Spinal cord (tissue), 10 donors: ENCODE results near the gene TBCB. TPM values are rescaled to one million over a fixed set of nuclear protein-coding genes. Genes with fewer than 3 reads are reported as not detected.
"Not testable (repeated sequence)": the region's sequence is repeated elsewhere in the genome, so short reads cannot be mapped to it uniquely, and the experiment has no call there.

Source experiments
- DNase-seq, 6 donors: peaks; one replicate each; pipeline versions ENCODE4 v3.0.0 to v3.0.0-alpha.2; 2013 to 2015; ENCODE audit warnings: low spot score in 6 of 6, low read depth in 4 of 6
- H3K27ac ChIP-seq: one replicate; pipeline ENCODE4 v1.5.1; 2013; ENCODE audit warnings: low read depth, low read length, control low read depth
- H3K27me3 ChIP-seq: one replicate; pipeline ENCODE4 v1.6.1; 2013; ENCODE audit warnings: low read length; ENCODE audit not compliant: control insufficient read depth, insufficient read depth
- H3K36me3 ChIP-seq: one replicate; pipeline ENCODE4 v1.6.1; 2013; ENCODE audit warnings: low read length; ENCODE audit not compliant: control insufficient read depth, insufficient read depth
- H3K4me1 ChIP-seq: one replicate; pipeline ENCODE4 v1.6.1; 2013; ENCODE audit warnings: low read length; ENCODE audit not compliant: control insufficient read depth, insufficient read depth
- H3K4me3 ChIP-seq: one replicate; pipeline ENCODE4 v1.5.1; 2013; ENCODE audit warnings: low read depth, low read length, control low read depth
- H3K9me3 ChIP-seq: one replicate; pipeline ENCODE4 v1.6.1; 2013; ENCODE audit warnings: low read length; ENCODE audit not compliant: control insufficient read depth, insufficient read depth
- WGBS: methylation state at CpG from one replicate; pipeline ENCODE4 v1.1.5; 2013; ENCODE audit warnings: missing lambda C conversion rate; ENCODE audit not compliant: insufficient coverage; 5-methylcytosine and 5-hydroxymethylcytosine counted together
- polyA plus RNA-seq, 2 donors: library from polyadenylated mRNA; unstranded; fragments of 120-200 nt; gene quantifications; one replicate each; pipeline ENCODE4 v1.2.1, GENCODE V29; 2013; ENCODE audit not compliant: insufficient read length in 2 of 2
- total RNA-seq, 2 donors: library from RNA; depleted of rRNA in 1 of 2; stranded (reverse); fragments of 120-200 nt in 1 of 2; fragments of >200 nt in 1 of 2; gene quantifications; one replicate each; pipeline versions ENCODE4 v1.2.3 to v1.2.4, GENCODE V29; 2013 to 2014
- donor health status: healthy.

TBCB gene
- total and polyA plus RNA-seq, 4 donors: 184 to 343 (median 307) TPM

GRCh38 chr19:36125557-36125956 lies 10.3 kb downstream of the TBCB start:
- DNase-seq: no peak
- H3K36me3 ChIP-seq: peaks cover 59% of the 10 kb centered on the region

GRCh38 chr19:36128392-36128736 lies 13.1 kb downstream of the TBCB start:
- 0% methylated on average over 1 of the region's 10 CpGs for WGBS
- H3K9me3 ChIP-seq: no peaks in the 10 kb centered on the region
- H3K4me1 ChIP-seq: peaks cover 16% of the 10 kb centered on the region
- no peaks in the 10 kb centered on the region for H3K27me3 ChIP-seq
- peaks cover 32% of the 10 kb centered on the region for H3K36me3 ChIP-seq
- no peak for DNase-seq
- H3K4me3 ChIP-seq: peak overlapping the region; percentile 36
- H3K27ac ChIP-seq: peak overlapping the region; percentile 96

More at GRCh38 chr19:36125557-36125956, 10.3 kb downstream of the TBCB start:
- Histone ChIP-seq H3K27me3 (no peaks in the 10 kb centered on the region), H3K4me1 (peaks cover 16% of the 10 kb centered on the region), H3K4me3 (no peak overlapping the region), H3K27ac (no peak overlapping the region), H3K9me3 (no peaks in the 10 kb centered on the region)
- WGBS: 88% methylated on average over 8 of the region's 9 CpGs

- H3K4me3 ChIP-seq, H3K27ac ChIP-seq, H3K36me3 ChIP-seq, H3K9me3 ChIP-seq, DNase-seq, H3K27me3 ChIP-seq: not testable (repeated sequence)
- H3K4me1 ChIP-seq: peaks cover 16% of the 10 kb centered on the region
- WGBS: 93% methylated on average over 3 of the region's 6 CpGs
Observed at GRCh38 chr19:36131221-36131620, 16.0 kb downstream of the TBCB start.

GRCh38 chr19:36134867-36135266 lies 19.6 kb downstream of the TBCB start:
- DNase-seq, H3K4me3 ChIP-seq, H3K27ac ChIP-seq, H3K4me1 ChIP-seq, H3K36me3 ChIP-seq, H3K27me3 ChIP-seq, H3K9me3 ChIP-seq: not testable (repeated sequence)
- WGBS: 93% methylated on average over 3 of the region's 4 CpGs

GRCh38 chr19:36136964-36137686 lies 21.9 kb downstream of the TBCB start:
- 80% methylated on average over 11 of the region's 12 CpGs for WGBS
- Histone ChIP-seq H3K4me1 (peaks cover 14% of the 10 kb centered on the region), H3K4me3 (no peak overlapping the region), H3K36me3 (peaks cover 8% of the 10 kb centered on the region), H3K27ac (no peak overlapping the region), H3K27me3 (no peaks in the 10 kb centered on the region), H3K9me3 (no peaks in the 10 kb centered on the region)
- no peak for DNase-seq

DNA sequence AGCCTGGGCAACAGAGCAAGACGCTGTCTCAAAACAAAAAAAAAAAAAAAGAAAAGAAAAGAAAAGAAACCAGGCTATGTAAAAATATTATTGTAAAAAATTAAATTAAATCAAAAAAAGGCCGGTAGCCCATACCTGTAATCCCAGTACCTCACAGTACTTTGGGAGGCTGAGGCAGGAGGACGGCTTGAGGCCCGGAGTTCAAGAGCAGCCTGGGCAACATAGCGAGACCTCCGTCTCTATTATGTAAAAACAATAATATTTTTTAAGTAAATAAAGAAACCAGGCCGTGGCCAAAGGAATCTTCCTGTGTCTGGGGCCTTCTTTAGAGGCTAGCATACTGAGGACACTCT lies 23.8 kb downstream of the TBCB start:
- Histone ChIP-seq H3K9me3 (no peaks in the 10 kb centered on the region), H3K27me3 (no peaks in the 10 kb centered on the region), H3K4me3 (peak overlapping the region; percentile 96), H3K27ac (peak overlapping the region; percentile 92), H3K36me3 (peaks cover 21% of the 10 kb centered on the region), H3K4me1 (peaks cover 15% of the 10 kb centered on the region)
- DNase-seq: no peak
- WGBS: 0% methylated on average over 1 of the region's 7 CpGs

GRCh38 chr19:36139473-36140303 lies 24.4 kb downstream of the TBCB start, which contains the start of gene CAPNS1:
TSS of gene CAPNS1 (plus strand) at chr19:36140066. CDS start at chr19:36141012, 946 bp downstream.
- DNase-seq: peak; percentile 94 to 99 (median 96)
- Histone ChIP-seq H3K4me3 (peak within 1 kb of the TSS; percentile 96), H3K9me3 (no peaks in the 10 kb centered on the region), H3K4me1 (peaks cover 15% of the 10 kb centered on the region), H3K27me3 (no peaks in the 10 kb centered on the region), H3K27ac (peak within 1 kb of the TSS; percentile 96), H3K36me3 (peaks cover 23% of the 10 kb centered on the region)
- under 1% methylated on average over 75 of the region's 75 CpGs for WGBS

GRCh38 chr19:36140304-36141038 lies 25.2 kb downstream of the TBCB start:
- Histone ChIP-seq H3K36me3 (peaks cover 27% of the 10 kb centered on the region), H3K4me3 (peak overlapping the region; percentile 96), H3K27ac (peak overlapping the region; percentile 96), H3K9me3 (no peaks in the 10 kb centered on the region), H3K4me1 (peaks cover 15% of the 10 kb centered on the region), H3K27me3 (no peaks in the 10 kb centered on the region)
- DNase-seq: peak in 2 of 6 donors; percentile 81 to 87
- 0% methylated on average over 21 of the region's 31 CpGs for WGBS

- peak in 3 of 6 donors; percentile 40 to 93 (median 85) for DNase-seq
- peaks cover 35% of the 10 kb centered on the region for H3K36me3 ChIP-seq
- peaks cover 15% of the 10 kb centered on the region for H3K4me1 ChIP-seq
- H3K4me3 ChIP-seq: peak overlapping the region; percentile 96
- H3K27me3 ChIP-seq: no peaks in the 10 kb centered on the region
- H3K27ac ChIP-seq: no peak overlapping the region
- H3K9me3 ChIP-seq: no peaks in the 10 kb centered on the region
- 29% methylated on average over 25 of the region's 42 CpGs for WGBS
Observed at GRCh38 chr19:36141039-36141927, 26.0 kb downstream of the TBCB start.
